A549 (cell line): ENCODE data around the gene NAXD. TPM values are rescaled to one million over a fixed set of nuclear protein-coding genes. Genes with fewer than 3 reads are reported as not detected.

Source experiments
- ATAC-seq, 2 experiments: fragments of 200-7000 bp in 1 of 2; fragments of >200 bp in 1 of 2; cut with Nextera tagmentation in 1 of 2; cut with Tn5 transposase in 1 of 2; 3 replicates each; pipeline versions ENCODE4 v1.8.0 to v1.9.1; 2018 to 2020; ENCODE audit warnings: mild to moderate bottlenecking in 1 of 2, moderate library complexity in 1 of 2
- CTCF ChIA-PET: fragments of 300-600 bp; sonication (Branson Sonifier 250); formaldehyde crosslinking; extraction: SDS; loops from one replicate; lab custom pipeline; 2021; ENCODE audit warnings: antibody characterized with exemption, inconsistent platforms; lab: Yijun Ruan, JAX
- POLR2A ChIA-PET: fragments of 350-600 bp; formaldehyde crosslinking; extraction: SDS; loops from one replicate; lab custom pipeline; 2021; ENCODE audit warnings: antibody characterized with exemption, inconsistent platforms; lab: Yijun Ruan, JAX
- DNase-seq, 2 experiments: peaks; one replicate each; pipeline versions ENCODE4 v3.0.0 to v3.0.0-alpha.2; 2011 to 2016; ENCODE audit warnings: low read depth in 1 of 2, low spot score in 1 of 2
- FAIRE-seq: peaks from 2 replicates; lab custom pipeline; 2011; peaks lifted over from hg19 to GRCh38; lab: Jason Lieb, UNC
- H3K27ac ChIP-seq, 2 experiments: fragments of >200 bp; sonication (Bioruptor Twin); formaldehyde crosslinking; 3 replicates each; pipeline ENCODE4 v1.5.1; 2016 to 2017
- H3K4me1 ChIP-seq: fragments of >200 bp; sonication (Bioruptor Twin); formaldehyde crosslinking; 3 replicates; pipeline ENCODE4 v1.6.1; 2016
- H3K4me2 ChIP-seq: fragments of >200 bp; sonication (Bioruptor Twin); formaldehyde crosslinking; 3 replicates; pipeline ENCODE4 v1.6.1; 2016
- H3K4me3 ChIP-seq: fragments of >200 bp; sonication (Bioruptor Twin); formaldehyde crosslinking; 3 replicates; pipeline ENCODE4 v1.5.1; 2016
- H3K9me3 ChIP-seq: fragments of >200 bp; sonication (Bioruptor Twin); formaldehyde crosslinking; 3 replicates; pipeline ENCODE4 v1.6.1; 2016
- BCL3 ChIP-seq: fragments of >200 bp; sonication (Bioruptor Twin); formaldehyde crosslinking; IDR thresholded peaks from 3 replicates; pipeline ENCODE4 v1.6.1; 2016
- BHLHE40 ChIP-seq: IDR thresholded peaks from 2 replicates; pipeline ENCODE4 v1.6.1; 2012; ENCODE audit warnings: low read depth, low read length, inconsistent platforms
- CBX2 ChIP-seq: fragments of 200-600 bp; sonication (generic); IDR thresholded peaks from 2 replicates; pipeline ENCODE4 v1.6.1; 2016; ENCODE audit warnings: low read depth, mild to moderate bottlenecking, borderline replicate concordance
- CBX8 ChIP-seq: fragments of 200-600 bp; sonication (generic); IDR thresholded peaks from 2 replicates; pipeline ENCODE4 v1.6.1; 2016
- CHD2 ChIP-seq: fragments of 150-350 bp; IDR thresholded peaks from 2 replicates; pipeline ENCODE4 v1.6.1; 2014; ENCODE audit warnings: low read length; ENCODE audit not compliant: partially characterized antibody
- ESRRA ChIP-seq: fragments of 150-350 bp; IDR thresholded peaks from 2 replicates; pipeline ENCODE4 v1.6.1; 2014; ENCODE audit warnings: mild to moderate bottlenecking, low read length, borderline replicate concordance
- FOSL2 ChIP-seq, 2 experiments: fragments of 450-650 bp in 1 of 2; fragments of >200 bp in 1 of 2; sonication (Bioruptor Twin) in 1 of 2; formaldehyde crosslinking; IDR thresholded peaks; 2 replicates each; pipeline versions ENCODE4 v1.5.0 to v1.6.1; 2016 to 2020; ENCODE audit warnings: mild to moderate bottlenecking in 1 of 2, moderate library complexity in 1 of 2
- HOXB13 ChIP-seq: fragments of 250-450 bp; sonication (Bioruptor Pico); IDR thresholded peaks from 2 replicates; pipeline ENCODE4 v1.5.0; 2020; ENCODE audit warnings: low read depth, mild to moderate bottlenecking, moderate library complexity
- MAFK ChIP-seq: fragments of 450-650 bp; IDR thresholded peaks from 2 replicates; pipeline ENCODE4 v1.6.1; 2014; ENCODE audit not compliant: partially characterized antibody
- MAX ChIP-seq: IDR thresholded peaks from 2 replicates; pipeline ENCODE4 v1.6.1; 2012
- NPAS2 ChIP-seq: fragments of 250-450 bp; sonication (Bioruptor Pico); IDR thresholded peaks from 2 replicates; pipeline ENCODE4 v1.8.0; 2022; ENCODE audit warnings: mild to moderate bottlenecking, moderate library complexity, borderline replicate concordance
- RAD21 ChIP-seq, 2 experiments: fragments of >200 bp in 1 of 2; sonication (Bioruptor Twin) in 1 of 2; formaldehyde crosslinking in 1 of 2; IDR thresholded peaks in 1 of 2; conservative IDR thresholded peaks in 1 of 2; 2 replicates in 1 of 2; 3 replicates in 1 of 2; pipeline ENCODE4 v1.6.1; 2012 to 2018; ENCODE audit warnings: inconsistent platforms in 1 of 2
- RFX5 ChIP-seq: fragments of 450-650 bp; IDR thresholded peaks from 2 replicates; pipeline ENCODE4 v1.7.1; 2014; ENCODE audit warnings: antibody characterized with exemption, mild to moderate bottlenecking, moderate library complexity
- ZC3H11A ChIP-seq: fragments of 450-650 bp; IDR thresholded peaks from 2 replicates; pipeline ENCODE4 v1.6.1; 2014; ENCODE audit warnings: antibody characterized with exemption, mild to moderate bottlenecking
- WGBS: methylation state at CpG from one replicate; pipeline ENCODE4 v1.1.6; 2017; ENCODE audit errors: missing lambda C conversion rate; 5-methylcytosine and 5-hydroxymethylcytosine counted together
- polyA plus RNA-seq, 4 experiments: library from polyadenylated mRNA; depleted of rRNA in 3 of 4; stranded (reverse); fragments of >200 nt; fragmentation: RNase III in 1 of 4; extraction: RNeasy Plus Mini Kit Qiagen cat#74134 plus additional on column Dnase treatment in 1 of 4; gene quantifications; 2 replicates in 3 of 4; 3 replicates in 1 of 4; pipeline ENCODE4 v1.2.3, GENCODE V29; 2011 to 2017
- TF ChIP-seq, protein P1 (sequence below): fragments of 200-600 bp; sonication (generic); IDR thresholded peaks from 2 replicates; pipeline ENCODE4 v1.6.1; 2016; ENCODE audit warnings: antibody characterized with exemption, mild to moderate bottlenecking, moderate library complexity

NAXD gene
- polyA plus RNA-seq, 2 of the 4 experiments (the other 2 are of a cell fraction) = 14.2 to 19.0 TPM

DNA sequence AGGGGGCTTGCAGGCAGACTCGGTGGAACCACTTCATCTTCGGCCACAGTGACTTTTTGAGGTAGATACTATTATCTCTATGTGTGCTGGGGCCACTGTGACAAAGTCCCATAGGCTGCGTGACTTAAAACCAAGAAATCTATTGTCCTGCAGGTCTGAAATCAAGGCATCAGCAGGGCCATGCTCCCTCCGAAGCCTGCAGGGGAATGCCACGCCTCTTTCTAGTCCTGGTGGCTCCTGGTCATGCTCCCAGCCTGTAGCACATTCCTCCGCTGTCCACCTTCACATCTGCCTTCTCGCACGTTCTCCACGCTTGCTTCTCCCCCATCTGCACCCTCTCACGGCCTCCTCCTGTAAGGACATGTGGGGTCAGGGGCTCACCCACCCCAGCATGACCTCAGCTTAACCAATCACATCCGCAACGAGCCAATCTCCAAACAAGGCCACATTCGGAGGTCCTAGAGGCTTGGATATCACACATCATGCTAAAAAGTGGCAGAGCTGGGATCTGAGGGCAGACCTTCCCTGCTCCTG lies 32.9 kb upstream of the NAXD start:
- TF ChIP-seq HOXB13 (no peak), BHLHE40 (no peak), MAFK (no peak), BCL3 (no peak), FOSL2 (IDR thresholded peaks at IDR 0.05) (no peak), FOSL2 (CRISPR knock-in tag; IDR thresholded peaks at IDR 0.05) (no peak)
- no peaks in the 10 kb centered on the region for H3K9me3 ChIP-seq
- no peaks in the 10 kb centered on the region for H3K4me1 ChIP-seq
- 78% methylated on average over 11 of the region's 13 CpGs for WGBS
- ChIA-PET POLR2A (no interaction called here), CTCF (interaction anchor here (0.7 kb wide), 1 partner anchor 11 kb away, joined by 4 read pairs; no protein-coding TSS in a partner anchor)
- H3K27ac ChIP-seq = no peak overlapping the region
- DNase-seq (no peak), FAIRE-seq (no peak), ATAC-seq (no peak)
- H3K4me2 ChIP-seq = no peak overlapping the region
- no peak overlapping the region for H3K4me3 ChIP-seq

DNA sequence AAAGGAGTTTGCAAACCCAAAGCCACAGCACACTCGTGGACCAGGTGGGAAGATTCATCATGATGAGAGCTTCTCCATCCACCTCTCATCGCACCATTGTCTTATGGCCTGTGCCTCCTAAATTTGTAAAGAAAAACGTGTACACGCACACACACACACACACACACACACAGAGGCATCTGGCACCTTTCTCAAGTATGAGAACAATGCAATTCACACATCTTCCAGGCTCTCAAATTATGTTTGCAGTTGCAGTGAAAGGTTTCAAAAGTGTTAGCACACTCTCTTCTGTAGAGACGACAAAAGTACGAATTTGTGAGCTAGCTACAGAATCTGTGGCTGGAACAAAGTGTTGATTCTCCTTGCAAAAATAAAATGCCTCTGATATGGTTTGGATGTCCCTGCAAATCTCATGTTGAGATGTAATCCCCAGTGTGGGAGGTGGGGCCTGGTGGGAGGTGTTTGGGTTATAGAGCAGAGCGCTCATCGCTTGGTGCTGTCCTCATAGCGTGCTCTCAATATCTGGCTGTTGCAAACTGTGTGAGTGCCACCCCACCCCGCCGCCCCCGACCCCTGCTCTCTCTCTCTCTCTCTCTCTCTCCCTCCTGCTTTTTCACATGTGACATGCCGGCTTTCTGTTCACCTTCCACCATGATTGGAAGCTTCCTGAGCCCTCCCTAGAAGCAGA lies 32.0 kb upstream of the NAXD start:
- POLR2A ChIA-PET = no interaction called here
- no peak for FAIRE-seq
- CTCF ChIA-PET = interaction anchor here (0.7 kb wide), 1 partner anchor 10 kb away, joined by 4 read pairs; no protein-coding TSS in a partner anchor

GRCh38 chr13:110589793-110590390 lies 25.5 kb upstream of the NAXD start:
- CTCF ChIA-PET = interaction anchor here (1.5 kb wide), 1 partner anchor 369 kb away, joined by 3 read pairs; no protein-coding TSS in a partner anchor
- TF ChIP-seq CBX2 (no peak), NPAS2 (no peak)
- Histone ChIP-seq H3K4me2 (no peak overlapping the region), H3K4me1 (no peaks in the 10 kb centered on the region), H3K4me3 (no peak overlapping the region), H3K27ac (no peak overlapping the region), H3K9me3 (no peaks in the 10 kb centered on the region)
- ATAC-seq (no peak), FAIRE-seq (no peak), DNase-seq (no peak)
- POLR2A ChIA-PET = no interaction called here
- WGBS = 44% methylated on average over 3 of the region's 3 CpGs

More for the DNA sequence above, 32.0 kb upstream of the NAXD start:
- ATAC-seq (no peak), DNase-seq (no peak)
- Histone ChIP-seq H3K4me2 (no peak overlapping the region), H3K4me1 (no peaks in the 10 kb centered on the region), H3K27ac (no peak overlapping the region), H3K4me3 (no peak overlapping the region), H3K9me3 (no peaks in the 10 kb centered on the region)
- WGBS = 76% methylated on average over 11 of the region's 13 CpGs
- no peak for TF ChIP-seq MAX

GRCh38 chr13:110590577-110590976 lies 24.8 kb upstream of the NAXD start:
- no peak for ATAC-seq
- CTCF ChIA-PET = interaction anchor here (1.5 kb wide), 1 partner anchor 370 kb away, joined by 3 read pairs; no protein-coding TSS in a partner anchor
- 72% methylated on average over 5 of the region's 6 CpGs for WGBS

More at GRCh38 chr13:110590577-110590976, 24.8 kb upstream of the NAXD start:
- H3K4me1 ChIP-seq = no peaks in the 10 kb centered on the region
- H3K27ac ChIP-seq = no peak overlapping the region
- FAIRE-seq (no peak), DNase-seq (no peak)
- H3K4me3 ChIP-seq = no peak overlapping the region
- TF ChIP-seq ZC3H11A (no peak), RAD21 (conservative IDR thresholded peaks at IDR 0.05 in 1 of 2, IDR thresholded peaks at IDR 0.05 in 1 of 2) (no peak), CHD2 (no peak), CBX2 (no peak), CBX8 (no peak), RFX5 (no peak), ESRRA (no peak)
- TF ChIP-seq, protein P1, sequence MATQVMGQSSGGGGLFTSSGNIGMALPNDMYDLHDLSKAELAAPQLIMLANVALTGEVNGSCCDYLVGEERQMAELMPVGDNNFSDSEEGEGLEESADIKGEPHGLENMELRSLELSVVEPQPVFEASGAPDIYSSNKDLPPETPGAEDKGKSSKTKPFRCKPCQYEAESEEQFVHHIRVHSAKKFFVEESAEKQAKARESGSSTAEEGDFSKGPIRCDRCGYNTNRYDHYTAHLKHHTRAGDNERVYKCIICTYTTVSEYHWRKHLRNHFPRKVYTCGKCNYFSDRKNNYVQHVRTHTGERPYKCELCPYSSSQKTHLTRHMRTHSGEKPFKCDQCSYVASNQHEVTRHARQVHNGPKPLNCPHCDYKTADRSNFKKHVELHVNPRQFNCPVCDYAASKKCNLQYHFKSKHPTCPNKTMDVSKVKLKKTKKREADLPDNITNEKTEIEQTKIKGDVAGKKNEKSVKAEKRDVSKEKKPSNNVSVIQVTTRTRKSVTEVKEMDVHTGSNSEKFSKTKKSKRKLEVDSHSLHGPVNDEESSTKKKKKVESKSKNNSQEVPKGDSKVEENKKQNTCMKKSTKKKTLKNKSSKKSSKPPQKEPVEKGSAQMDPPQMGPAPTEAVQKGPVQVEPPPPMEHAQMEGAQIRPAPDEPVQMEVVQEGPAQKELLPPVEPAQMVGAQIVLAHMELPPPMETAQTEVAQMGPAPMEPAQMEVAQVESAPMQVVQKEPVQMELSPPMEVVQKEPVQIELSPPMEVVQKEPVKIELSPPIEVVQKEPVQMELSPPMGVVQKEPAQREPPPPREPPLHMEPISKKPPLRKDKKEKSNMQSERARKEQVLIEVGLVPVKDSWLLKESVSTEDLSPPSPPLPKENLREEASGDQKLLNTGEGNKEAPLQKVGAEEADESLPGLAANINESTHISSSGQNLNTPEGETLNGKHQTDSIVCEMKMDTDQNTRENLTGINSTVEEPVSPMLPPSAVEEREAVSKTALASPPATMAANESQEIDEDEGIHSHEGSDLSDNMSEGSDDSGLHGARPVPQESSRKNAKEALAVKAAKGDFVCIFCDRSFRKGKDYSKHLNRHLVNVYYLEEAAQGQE = no peak
- POLR2A ChIA-PET = no interaction called here
- H3K9me3 ChIP-seq = no peaks in the 10 kb centered on the region
- H3K4me2 ChIP-seq = no peak overlapping the region
